Heart left ventricle (tissue), 16 donors: ENCODE data around the gene TGFB3. TPM values are rescaled to one million over a fixed set of nuclear protein-coding genes. Genes with fewer than 3 reads are reported as not detected.
A peak's percentile ranks its signal among the peaks of the same experiment; 100 is the strongest.

ENCODE experiments used
- ATAC-seq, 4 donors: fragments of 200-7000 bp; cut with Tn5 transposase; one replicate each; pipeline ENCODE4 v1.9.1; 2020 to 2022; ENCODE audit warnings: moderate library complexity in 4 of 4, mild to moderate bottlenecking in 3 of 4, moderate number of reproducible peaks in 1 of 4
- DNase-seq, 5 donors: peaks; one replicate each; pipeline ENCODE4 v3.0.0-alpha.2; 2020
- H3K27ac ChIP-seq, 12 donors: fragments of 200-600 bp; sonication (generic) in 4 of 12; one replicate each; pipeline versions ENCODE4 v1.5.0 to v1.8.0; 2016 to 2022; ENCODE audit warnings: mild to moderate bottlenecking in 2 of 12
- H3K27me3 ChIP-seq, 9 donors: fragments of 200-600 bp; sonication (generic) in 2 of 9; one replicate each; pipeline versions ENCODE4 v1.5.1 to v1.8.0; 2016 to 2022; ENCODE audit warnings: mild to moderate bottlenecking in 3 of 9
- H3K36me3 ChIP-seq, 9 donors: fragments of 200-600 bp; sonication (generic) in 2 of 9; one replicate each; pipeline versions ENCODE4 v1.5.0 to v1.8.0; 2018 to 2022; ENCODE audit warnings: mild to moderate bottlenecking in 2 of 9
- H3K4me1 ChIP-seq, 12 donors: fragments of 200-600 bp; sonication (generic) in 4 of 12; one replicate each; pipeline versions ENCODE4 v1.5.0 to v1.8.0; 2016 to 2022; ENCODE audit warnings: mild to moderate bottlenecking in 3 of 12
- H3K4me3 ChIP-seq, 12 donors: fragments of 200-600 bp; sonication (generic) in 4 of 12; one replicate each; pipeline versions ENCODE4 v1.5.0 to v1.8.0; 2017 to 2022; ENCODE audit warnings: mild to moderate bottlenecking in 9 of 12, moderate library complexity in 4 of 12
- H3K9me3 ChIP-seq, 12 donors: fragments of 200-600 bp; sonication (generic) in 4 of 12; one replicate each; pipeline versions ENCODE4 v1.5.0 to v1.8.0; 2016 to 2022; ENCODE audit warnings: mild to moderate bottlenecking in 1 of 12
- POLR2A ChIP-seq, 2 donors: fragments of 450-650 bp; IDR thresholded peaks; one replicate each; pipeline ENCODE4 v1.6.1; 2017; ENCODE audit warnings: antibody characterized with exemption in 2 of 2, mild to moderate bottlenecking in 2 of 2, moderate library complexity in 2 of 2
- WGBS, 4 donors: extraction: QIAGEN DNeasy Blood & Tissue Kit in 2 of 4; methylation state at CpG; one replicate each; pipeline versions ENCODE4 v1.1.5 to v1.1.7; 2013 to 2018; 5-methylcytosine and 5-hydroxymethylcytosine counted together
- intact Hi-C, 10 donors: fragments of 100-400 bp; cut with DNase I; formaldehyde crosslinking; loops; one replicate each; pipeline versions ENCODE4 v1.11.1 to v1.14.2; 2022
- polyA plus RNA-seq, 2 donors: library from polyadenylated mRNA; stranded (reverse); fragments of 200-250 nt; gene quantifications; one replicate each; pipeline ENCODE4 v1.2.3, GENCODE V29; 2013
- total RNA-seq, 9 donors: library from RNA; depleted of rRNA in 2 of 9; stranded (reverse); fragments of >200 nt in 2 of 9; fragmentation: NEBNext Ultra II Directional in 3 of 9; extraction: Animal tissue kit (Norgen Biotek cat#: 25700) in 3 of 9; gene quantifications; one replicate each; pipeline versions ENCODE4 v1.1.0 to v1.2.4, GENCODE V29; 2016 to 2023
- TF ChIP-seq, protein P1 (sequence below), 12 donors: fragments of 200-600 bp; sonication (generic) in 4 of 12; IDR thresholded peaks; one replicate each; pipeline versions ENCODE4 v1.5.0 to v1.8.0; 2018 to 2022; ENCODE audit warnings: antibody characterized with exemption in 12 of 12, mild to moderate bottlenecking in 5 of 12
- donor health status: ischemic (EF 13 %, LVEDD 7.1; RV severe dilation, severe dysfunction).
- donor health status: healthy with polysubstance abuse.
- donor health status: DM: no; HTN: yes; CAD: no.
- donor health status: DM: no; HTN: no; CAD: no.
- donor health status: ischemic (EF 25% LVEDD 6.9; RV normal size, moderate dysfunction).
- donor health status: ischemic (EF 25% LVEDD 5.7; RV mildly dilated, moderate dysfunction).
- donor health status: healthy.
- donor health status: DM: yes; HTN: yes; CAD: no.
- donor health status: ischemic (EF 35%, LVEDD 5.7; RV mildly dilated, moderate dysfunction).
- donor health status: nonischemic (EF 11% LVEDD 7.7; RV severe dilation, severe dysfunction).
- donor health status: DM: yes; HTN: yes; CAD: no.
- donor health status: PGD.
- donor health status: ischemic (EF 29% LVEDD 5.4; RV normal size, mild dysfunction).
- donor health status: nonischemic (EF 23%, LVEDD 6.1; RV moderate dilation, normal function).

Gene TGFB3
- total and polyA plus RNA-seq, 11 donors, result 7.9 to 44.0 (median 27.5) TPM

DNA sequence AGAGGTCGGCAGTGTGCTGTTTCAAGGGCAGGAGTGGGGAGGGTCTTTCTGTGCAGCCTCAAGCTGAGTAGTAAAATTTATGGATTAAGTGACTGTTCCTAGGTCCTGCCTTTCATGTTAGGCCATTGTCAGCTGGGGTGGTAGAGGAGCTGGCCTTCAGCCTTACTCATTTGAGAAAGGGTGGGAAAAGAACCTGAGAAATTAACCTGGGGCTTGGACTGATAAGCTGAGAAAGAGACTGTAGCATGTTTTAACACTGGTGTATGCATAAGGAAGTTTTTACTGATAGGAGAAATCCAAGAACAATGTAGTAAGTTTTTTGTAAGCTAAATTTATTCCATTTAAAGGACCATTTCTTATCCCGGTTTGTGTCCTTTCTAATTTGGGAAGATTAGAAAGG lies 24.5 kb upstream of the TGFB3 start:
- no peak for ATAC-seq
- Histone ChIP-seq H3K27me3 (no peaks in the 10 kb centered on the region), H3K9me3 (peaks cover 0 to 23% (median 9%) of the 10 kb centered on the region in 12 donors), H3K36me3 (peaks cover 0 to 98% (median 76%) of the 10 kb centered on the region in 9 donors), H3K4me1 (no peaks in the 10 kb centered on the region), H3K4me3 (no peak overlapping the region), H3K27ac (no peak overlapping the region)
- DNase-seq, result no peak
- WGBS, 4 donors, result 81 to 93% (median 91%) methylated on average over 2 of the region's 2 CpGs
- intact Hi-C loops, result no loop called here
- TF ChIP-seq POLR2A (IDR thresholded peaks at IDR 0.05), result no peak
- TF ChIP-seq, protein P1, sequence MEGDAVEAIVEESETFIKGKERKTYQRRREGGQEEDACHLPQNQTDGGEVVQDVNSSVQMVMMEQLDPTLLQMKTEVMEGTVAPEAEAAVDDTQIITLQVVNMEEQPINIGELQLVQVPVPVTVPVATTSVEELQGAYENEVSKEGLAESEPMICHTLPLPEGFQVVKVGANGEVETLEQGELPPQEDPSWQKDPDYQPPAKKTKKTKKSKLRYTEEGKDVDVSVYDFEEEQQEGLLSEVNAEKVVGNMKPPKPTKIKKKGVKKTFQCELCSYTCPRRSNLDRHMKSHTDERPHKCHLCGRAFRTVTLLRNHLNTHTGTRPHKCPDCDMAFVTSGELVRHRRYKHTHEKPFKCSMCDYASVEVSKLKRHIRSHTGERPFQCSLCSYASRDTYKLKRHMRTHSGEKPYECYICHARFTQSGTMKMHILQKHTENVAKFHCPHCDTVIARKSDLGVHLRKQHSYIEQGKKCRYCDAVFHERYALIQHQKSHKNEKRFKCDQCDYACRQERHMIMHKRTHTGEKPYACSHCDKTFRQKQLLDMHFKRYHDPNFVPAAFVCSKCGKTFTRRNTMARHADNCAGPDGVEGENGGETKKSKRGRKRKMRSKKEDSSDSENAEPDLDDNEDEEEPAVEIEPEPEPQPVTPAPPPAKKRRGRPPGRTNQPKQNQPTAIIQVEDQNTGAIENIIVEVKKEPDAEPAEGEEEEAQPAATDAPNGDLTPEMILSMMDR (IDR thresholded peaks at IDR 0.05), result no peak

DNA sequence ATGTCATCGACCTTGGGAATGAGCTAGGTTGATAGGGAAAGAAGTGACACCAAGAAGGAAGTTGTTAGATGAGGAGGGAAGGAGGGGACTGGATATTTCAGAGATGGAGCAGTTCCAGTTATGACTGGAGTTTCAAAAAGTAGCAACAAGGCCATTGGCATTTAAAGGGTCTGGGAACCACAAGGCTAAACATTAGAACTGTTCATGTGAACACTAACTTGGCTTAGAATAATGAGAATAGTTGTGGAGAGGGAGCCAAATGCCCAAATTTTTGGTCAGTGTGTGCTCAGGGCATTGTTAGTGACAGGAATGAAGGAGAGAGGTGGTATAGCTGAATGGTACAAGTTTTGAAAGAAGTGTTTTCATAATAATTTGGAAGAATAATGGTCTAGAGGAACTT lies 20.6 kb upstream of the TGFB3 start:
- intact Hi-C loops, result no loop called here
- WGBS, 4 donors, result 93 to 98% (median 96%) methylated on average over 1 of the region's 1 CpG
- Histone ChIP-seq H3K4me3 (no peak overlapping the region), H3K4me1 (peaks cover 0 to 6% (median 0%) of the 10 kb centered on the region in 12 donors), H3K27me3 (no peaks in the 10 kb centered on the region), H3K9me3 (peaks cover 0 to 23% (median 9%) of the 10 kb centered on the region in 12 donors), H3K36me3 (peaks cover 0 to 94% (median 77%) of the 10 kb centered on the region in 9 donors), H3K27ac (no peak overlapping the region)
- TF ChIP-seq, protein P1 (IDR thresholded peaks at IDR 0.05), result no peak
- no peak for TF ChIP-seq POLR2A (IDR thresholded peaks at IDR 0.05)
- DNase-seq (no peak), ATAC-seq (no peak)

DNA sequence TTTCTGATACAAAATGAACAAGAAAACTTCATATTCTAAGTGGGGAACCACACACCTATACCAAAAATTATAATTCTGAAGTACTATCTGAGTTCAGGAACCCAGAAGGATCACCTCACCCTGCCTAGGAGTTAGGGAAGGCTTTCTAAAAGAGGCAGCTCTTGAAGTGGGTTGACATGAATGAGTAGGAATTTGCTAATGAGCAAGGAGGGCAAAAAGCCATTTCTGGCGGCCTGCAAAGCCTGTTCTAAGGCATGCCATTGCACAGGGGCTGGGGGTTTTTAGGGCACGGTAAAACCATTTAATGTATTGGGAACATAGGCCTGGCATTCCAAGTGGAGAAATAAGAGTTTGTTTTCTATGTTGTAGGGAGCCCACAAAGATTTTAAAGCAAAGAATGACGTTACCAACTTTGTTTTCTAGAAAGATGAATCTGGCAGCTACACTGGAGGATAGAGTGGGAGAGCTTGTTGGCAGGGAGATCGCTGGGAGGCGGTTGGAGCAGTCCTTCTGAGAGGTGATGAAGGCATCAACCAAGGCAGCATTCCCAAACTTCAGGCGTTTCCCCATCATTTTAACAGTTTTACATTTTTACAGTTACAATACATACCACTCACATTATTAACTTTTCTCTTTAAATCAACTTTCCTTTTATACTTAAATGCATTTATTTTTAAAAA lies 17.9 kb upstream of the TGFB3 start:
- peaks cover 0 to 27% (median 14%) of the 10 kb centered on the region in 12 donors for H3K4me1 ChIP-seq
- WGBS, 4 donors, result 73 to 87% (median 81%) methylated on average over 6 of the region's 6 CpGs
- no peaks in the 10 kb centered on the region for H3K27me3 ChIP-seq
- no peak for DNase-seq
- ATAC-seq, result no peak
- intact Hi-C loops, result no loop called here
- no peak for TF ChIP-seq POLR2A (IDR thresholded peaks at IDR 0.05)
- TF ChIP-seq, protein P1 (IDR thresholded peaks at IDR 0.05), result no peak
- H3K27ac ChIP-seq, result peak overlapping the region in 3 of 12 donors; percentile 11 to 28 (median 21)
- peaks cover 0 to 86% (median 63%) of the 10 kb centered on the region in 9 donors for H3K36me3 ChIP-seq
- H3K4me3 ChIP-seq, result no peak overlapping the region
- H3K9me3 ChIP-seq, result peaks cover 0 to 12% (median 5%) of the 10 kb centered on the region in 12 donors

DNA sequence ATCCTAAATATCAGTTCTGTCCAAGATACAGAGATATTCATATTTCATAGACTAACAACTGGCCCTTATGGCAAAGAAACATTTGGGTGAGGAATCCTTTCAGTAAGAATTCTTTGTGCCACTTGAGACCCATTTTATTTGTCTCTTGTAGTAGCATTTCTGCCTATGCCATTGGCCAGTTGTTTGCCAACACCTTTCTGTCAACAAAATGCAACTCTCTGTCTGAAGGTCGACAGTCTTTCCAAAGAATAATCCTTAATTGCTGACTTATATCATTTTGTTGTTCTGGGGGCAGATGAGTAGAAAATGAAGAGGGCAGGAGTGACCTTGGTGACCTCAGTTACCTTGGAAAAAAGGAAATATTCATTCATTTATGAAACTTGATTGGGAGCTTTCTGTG lies 14.7 kb upstream of the TGFB3 start:
- H3K27ac ChIP-seq, result peak overlapping the region in 8 of 12 donors; percentile 18 to 95 (median 83)
- no peak for DNase-seq
- H3K4me1 ChIP-seq, result peaks cover 0 to 53% (median 26%) of the 10 kb centered on the region in 12 donors
- TF ChIP-seq POLR2A (IDR thresholded peaks at IDR 0.05), result no peak
- 87 to 97% (median 89%) methylated on average over 1 of the region's 1 CpG for WGBS, 4 donors
- no peaks in the 10 kb centered on the region for H3K27me3 ChIP-seq
- H3K36me3 ChIP-seq, result peaks cover 0 to 87% (median 47%) of the 10 kb centered on the region in 9 donors
- H3K9me3 ChIP-seq, result no peaks in the 10 kb centered on the region
- H3K4me3 ChIP-seq, result no peak overlapping the region
- ATAC-seq, result no peak
- intact Hi-C loops, result no loop called here
